Mesenchymal stem cell (in vitro differentiated cells and primary cell): ENCODE results near the gene SVOP.

Experiments used
- DNase-seq: peaks from one replicate; pipeline ENCODE4 v3.0.0-alpha.2; 2013
- H2AFZ ChIP-seq: one replicate; pipeline ENCODE4 v1.6.1; 2013; ENCODE audit warnings: low read depth, mild to moderate bottlenecking, control low read depth, inconsistent platforms, low read length, moderate library complexity
- H2AK5ac ChIP-seq: 2 replicates; pipeline ENCODE4 v1.6.1; 2013; ENCODE audit warnings: low read length, moderate library complexity, mild to moderate bottlenecking, inconsistent platforms; ENCODE audit not compliant: severe bottlenecking
- H2BK120ac ChIP-seq: one replicate; pipeline ENCODE4 v1.6.1; 2013; ENCODE audit warnings: low read depth, mild to moderate bottlenecking, inconsistent platforms, low read length, moderate library complexity
- H2BK12ac ChIP-seq, 2 experiments: one replicate each; pipeline ENCODE4 v1.6.1; 2013; ENCODE audit warnings: inconsistent platforms in 2 of 2, low read length in 2 of 2, mild to moderate bottlenecking in 2 of 2, moderate library complexity in 2 of 2, control low read depth in 1 of 2
- H2BK15ac ChIP-seq: one replicate; pipeline ENCODE4 v1.6.1; 2013; ENCODE audit warnings: mild to moderate bottlenecking, low read depth, inconsistent platforms; ENCODE audit not compliant: poor library complexity, severe bottlenecking
- H2BK5ac ChIP-seq: 2 replicates; pipeline ENCODE4 v1.6.1; 2013; ENCODE audit warnings: low read depth, mild to moderate bottlenecking, low read length, control low read depth, inconsistent platforms; ENCODE audit not compliant: poor library complexity, severe bottlenecking
- H3K14ac ChIP-seq, 2 experiments: one replicate each; pipeline ENCODE4 v1.6.1; 2013; ENCODE audit warnings: inconsistent platforms in 2 of 2, low read length in 2 of 2, control low read depth in 1 of 2, mild to moderate bottlenecking in 1 of 2, moderate library complexity in 1 of 2
- H3K18ac ChIP-seq, 2 experiments: one replicate each; pipeline ENCODE4 v1.6.1; 2013; ENCODE audit warnings: inconsistent platforms in 2 of 2, low read length in 2 of 2, control low read depth in 1 of 2, low read depth in 1 of 2, mild to moderate bottlenecking in 1 of 2
- H3K23ac ChIP-seq, 2 experiments: one replicate each; pipeline ENCODE4 v1.6.1; 2013; ENCODE audit warnings: inconsistent platforms in 2 of 2, low read length in 2 of 2, mild to moderate bottlenecking in 2 of 2, moderate library complexity in 2 of 2, control low read depth in 1 of 2
- H3K27ac ChIP-seq: 2 replicates; pipeline ENCODE4 v1.5.1; 2013; ENCODE audit warnings: mild to moderate bottlenecking, moderate library complexity, low read length, control low read depth, inconsistent platforms; ENCODE audit not compliant: poor library complexity, severe bottlenecking
- H3K27me3 ChIP-seq, 2 experiments: 2 replicates each; pipeline versions ENCODE4 v1.6.1 to v1.7.0; 2013; ENCODE audit warnings: low read length in 2 of 2, mild to moderate bottlenecking in 2 of 2, moderate library complexity in 2 of 2, control low read depth in 1 of 2, inconsistent platforms in 1 of 2; ENCODE audit not compliant: control insufficient read depth in 1 of 2, insufficient read depth in 1 of 2
- H3K36me3 ChIP-seq, 2 experiments: 2 replicates each; pipeline versions ENCODE4 v1.6.1 to v1.7.0; 2013; ENCODE audit warnings: low read length in 2 of 2, control low read depth in 1 of 2, inconsistent platforms in 1 of 2, low read depth in 1 of 2, mild to moderate bottlenecking in 1 of 2; ENCODE audit not compliant: insufficient read depth in 2 of 2, control insufficient read depth in 1 of 2
- H3K4ac ChIP-seq, 2 experiments: one replicate each; pipeline ENCODE4 v1.6.1; 2013; ENCODE audit warnings: inconsistent platforms in 2 of 2, low read length in 2 of 2, mild to moderate bottlenecking in 2 of 2, moderate library complexity in 2 of 2, control low read depth in 1 of 2, low read depth in 1 of 2
- H3K4me1 ChIP-seq: 2 replicates; pipeline ENCODE4 v1.6.1; 2013; ENCODE audit warnings: low read depth, low read length, control low read depth; ENCODE audit not compliant: control insufficient read depth, insufficient read depth
- H3K4me2 ChIP-seq: 2 replicates; pipeline ENCODE4 v1.6.1; 2013; ENCODE audit warnings: low read length, mild to moderate bottlenecking, inconsistent platforms; ENCODE audit not compliant: poor library complexity, severe bottlenecking
- H3K4me3 ChIP-seq, 2 experiments: 2 replicates each; pipeline versions ENCODE4 v1.5.1 to v1.7.0; 2013; ENCODE audit warnings: low read length in 2 of 2, mild to moderate bottlenecking in 2 of 2, control low read depth in 1 of 2, low read depth in 1 of 2; ENCODE audit not compliant: insufficient read depth in 1 of 2
- H3K79me1 ChIP-seq: replicated peaks from 2 replicates; pipeline ENCODE4 v1.6.1; 2013; ENCODE audit warnings: mild to moderate bottlenecking, control low read depth, low read length, inconsistent platforms; ENCODE audit not compliant: poor library complexity, severe bottlenecking
- H3K9ac ChIP-seq: 2 replicates; pipeline ENCODE4 v1.7.0; 2013; ENCODE audit warnings: mild to moderate bottlenecking, low read length, moderate library complexity
- H3K9me3 ChIP-seq: 2 replicates; pipeline ENCODE4 v1.7.0; 2013; ENCODE audit warnings: mild to moderate bottlenecking, low read length; ENCODE audit not compliant: control insufficient read depth
- H4K8ac ChIP-seq: one replicate; pipeline ENCODE4 v1.6.1; 2013; ENCODE audit warnings: inconsistent platforms, mild to moderate bottlenecking, low read length, moderate library complexity
- H4K91ac ChIP-seq: one replicate; pipeline ENCODE4 v1.6.1; 2013; ENCODE audit warnings: mild to moderate bottlenecking, low read length, inconsistent platforms
- WGBS: methylation state at CpG from one replicate; pipeline ENCODE4 v1.1.7; 2013; ENCODE audit warnings: mixed read lengths; 5-methylcytosine and 5-hydroxymethylcytosine counted together

SVOP gene

DNA sequence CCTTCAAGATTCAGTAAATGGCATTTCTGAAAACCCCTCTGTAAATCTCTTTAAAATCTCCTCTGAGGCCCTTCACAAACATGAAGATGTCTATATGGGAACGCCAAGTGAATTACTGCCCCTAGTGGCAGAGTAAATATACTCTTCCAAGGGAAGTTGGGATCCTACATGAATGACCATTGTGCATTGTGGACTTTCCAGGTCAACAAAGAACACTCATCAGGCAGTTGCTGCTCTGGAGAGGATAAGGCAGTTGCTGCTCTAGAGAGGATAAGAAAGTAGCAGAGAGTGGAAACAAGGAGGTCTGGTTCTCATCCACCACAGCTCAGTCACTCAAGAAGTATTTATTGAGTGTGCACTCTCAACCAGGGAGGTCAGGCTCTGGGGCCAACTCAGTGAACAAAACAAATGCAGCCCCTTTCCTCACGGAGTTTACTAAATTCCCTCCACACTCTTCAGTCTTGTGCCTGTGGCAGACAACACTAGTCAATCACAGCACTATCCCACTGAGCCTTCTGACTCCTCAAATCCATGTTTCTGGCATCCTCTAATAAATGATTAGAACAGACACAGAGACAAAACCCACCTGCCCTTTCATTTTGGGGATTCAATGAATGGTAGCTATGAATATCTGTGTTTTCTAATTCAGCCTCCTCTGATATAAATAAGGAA, 52.9 kb downstream of the SVOP start:
- no peak overlapping the region for H3K14ac ChIP-seq
- peaks cover 32 to 36% of the 10 kb centered on the region in 2 experiments for H3K27me3 ChIP-seq
- H3K27ac ChIP-seq, result no peak overlapping the region
- no peak overlapping the region for H3K4me3 ChIP-seq
- H3K18ac ChIP-seq, result no peak overlapping the region
- H2AK5ac ChIP-seq, result no peak overlapping the region
- peak; percentile 9 for DNase-seq
- H2BK12ac ChIP-seq, result no peak overlapping the region
- H2AFZ ChIP-seq, result no peak overlapping the region
- no peak overlapping the region for H3K9ac ChIP-seq
- no peak overlapping the region for H4K91ac ChIP-seq
- H3K4ac ChIP-seq, result no peak overlapping the region
- WGBS, result 29% methylated on average over 2 of the region's 2 CpGs
- H2BK120ac ChIP-seq, result no peak overlapping the region
- no peak overlapping the region for H4K8ac ChIP-seq
- H2BK15ac ChIP-seq, result no peak overlapping the region
- no peak overlapping the region for H2BK5ac ChIP-seq
- no peak overlapping the region for H3K4me2 ChIP-seq
- no peaks in the 10 kb centered on the region for H3K36me3 ChIP-seq
- no peak overlapping the region for H3K23ac ChIP-seq
- H3K9me3 ChIP-seq, result no peaks in the 10 kb centered on the region
- H3K4me1 ChIP-seq, result peaks cover 1% of the 10 kb centered on the region
- no peaks in the 10 kb centered on the region for H3K79me1 ChIP-seq

DNA sequence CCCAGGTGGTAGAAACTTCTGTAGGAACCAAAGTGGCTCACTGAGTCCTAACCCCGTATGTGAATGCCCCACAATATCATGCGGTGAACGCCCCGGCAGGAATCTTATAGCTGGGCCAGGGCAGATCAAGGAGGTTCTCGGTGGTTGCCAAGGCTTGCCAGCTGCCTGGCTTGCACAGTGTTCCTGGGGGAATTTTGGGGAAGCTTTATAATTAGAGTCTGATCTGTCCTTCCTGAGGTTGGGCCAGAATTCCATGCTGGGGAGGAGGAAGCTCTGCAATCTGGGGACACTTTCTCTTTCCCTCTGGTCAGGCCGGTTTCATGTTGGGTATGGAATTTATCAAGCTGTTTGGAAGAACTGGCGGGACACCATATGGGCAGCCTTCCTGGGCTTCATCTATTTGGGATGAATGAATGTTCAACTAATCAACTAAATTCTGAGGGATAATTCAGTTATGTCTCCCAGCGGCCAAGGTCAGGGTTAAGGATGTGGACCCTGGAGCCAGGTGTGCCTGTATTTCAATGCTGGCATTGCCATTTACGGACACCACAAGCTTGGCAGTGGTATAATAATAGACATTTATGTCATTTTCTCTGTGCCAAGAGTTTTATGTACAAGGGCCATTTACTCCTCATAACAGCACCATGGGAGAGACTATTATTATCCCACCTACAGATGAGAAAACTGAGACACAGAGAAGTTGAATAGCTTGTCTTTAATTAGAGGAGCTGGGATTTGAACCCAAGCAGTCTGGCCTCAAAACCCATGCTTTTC, 54.3 kb downstream of the SVOP start:
- no peak for DNase-seq
- no peak overlapping the region for H3K4me2 ChIP-seq
- no peak overlapping the region for H2AK5ac ChIP-seq

DNA sequence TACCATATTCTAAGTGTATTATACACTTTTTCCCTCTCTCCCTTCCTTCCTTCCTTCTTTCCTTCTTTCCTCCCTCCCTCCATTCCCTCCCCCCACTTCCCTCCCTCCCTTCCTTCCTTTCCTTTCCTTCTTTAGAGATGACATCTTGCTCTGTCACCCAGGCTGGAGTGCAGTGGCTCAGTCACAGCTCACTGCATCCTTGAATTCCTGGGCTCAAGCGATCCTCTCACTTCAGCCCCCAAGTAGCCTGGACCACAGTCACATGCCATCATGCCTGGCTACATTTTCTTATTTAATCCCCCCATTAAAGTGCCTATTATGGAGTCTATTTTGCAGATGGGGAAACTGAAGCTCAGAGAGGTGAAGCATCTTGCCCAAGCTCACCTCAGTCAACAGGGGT, 55.0 kb downstream of the SVOP start:
- Histone ChIP-seq H3K18ac (no peak overlapping the region), H3K4me2 (no peak overlapping the region), H3K27ac (no peak overlapping the region), H3K27me3 (peaks cover 27 to 35% of the 10 kb centered on the region in 2 experiments), H2AFZ (no peak overlapping the region), H3K4me3 (no peak overlapping the region), H2BK5ac (no peak overlapping the region), H3K4me1 (no peaks in the 10 kb centered on the region), H3K79me1 (no peaks in the 10 kb centered on the region), H3K9ac (no peak overlapping the region), H3K23ac (no peak overlapping the region), H2BK12ac (no peak overlapping the region), H3K9me3 (no peaks in the 10 kb centered on the region), H3K36me3 (no peaks in the 10 kb centered on the region), H3K4ac (no peak overlapping the region), H2BK15ac (no peak overlapping the region), H4K8ac (no peak overlapping the region), H2AK5ac (no peak overlapping the region), H4K91ac (no peak overlapping the region), H2BK120ac (no peak overlapping the region), H3K14ac (no peak overlapping the region)
- no peak for DNase-seq
- 80% methylated on average over 1 of the region's 1 CpG for WGBS

More for the DNA sequence above, 54.3 kb downstream of the SVOP start:
- no peak overlapping the region for H3K4ac ChIP-seq
- no peaks in the 10 kb centered on the region for H3K9me3 ChIP-seq
- peaks cover 26 to 32% of the 10 kb centered on the region in 2 experiments for H3K27me3 ChIP-seq
- 97% methylated on average over 7 of the region's 9 CpGs for WGBS
- H3K9ac ChIP-seq, result no peak overlapping the region
- H3K18ac ChIP-seq, result no peak overlapping the region
- H2AFZ ChIP-seq, result no peak overlapping the region
- H3K23ac ChIP-seq, result no peak overlapping the region
- no peak overlapping the region for H2BK5ac ChIP-seq
- no peak overlapping the region for H4K8ac ChIP-seq
- H2BK120ac ChIP-seq, result no peak overlapping the region
- no peak overlapping the region for H2BK15ac ChIP-seq
- H4K91ac ChIP-seq, result no peak overlapping the region
- no peak overlapping the region for H3K4me3 ChIP-seq
- H2BK12ac ChIP-seq, result no peak overlapping the region
- H3K14ac ChIP-seq, result no peak overlapping the region
- no peaks in the 10 kb centered on the region for H3K36me3 ChIP-seq
- no peaks in the 10 kb centered on the region for H3K79me1 ChIP-seq
- no peak overlapping the region for H3K27ac ChIP-seq
- H3K4me1 ChIP-seq, result no peaks in the 10 kb centered on the region
